ENCODE results near the gene TBCE. TPM values are rescaled to one million over a fixed set of nuclear protein-coding genes. Genes with fewer than 3 reads are reported as not detected.
A peak's percentile ranks its signal among the peaks of the same experiment; 100 is the strongest.

The TBCE gene
- total RNA-seq, 2 donors from 2014 or later: 34.0 to 40.9 TPM

- H3K9me3 Mint-ChIP-seq: no peaks in the 10 kb centered on the region
- no peak overlapping the region for H3K4me3 Mint-ChIP-seq
Observed at GRCh38 chr1:235408503-235408960, 41.3 kb downstream of the TBCE start.

GRCh38 chr1:235409042-235409820 is 42.0 kb downstream of the TBCE start:
- Mint-ChIP-seq H3K4me3 (no peak overlapping the region), H3K4me1 (ENCODE audit: low read depth in 2 of 2) (peaks cover 0 to 4% of the 10 kb centered on the region in 2 donors), H3K9me3 (no peaks in the 10 kb centered on the region), H3K27me3 (no peaks in the 10 kb centered on the region), H3K36me3 (no peaks in the 10 kb centered on the region), H3K27ac (no peak overlapping the region)
- DNase-seq (ENCODE audit: low spot score) (no peak), ATAC-seq (no peak)

More at GRCh38 chr1:235408503-235408960, 41.3 kb downstream of the TBCE start:
- no peaks in the 10 kb centered on the region for H3K27me3 Mint-ChIP-seq
- H3K4me1 Mint-ChIP-seq (ENCODE audit: low read depth in 2 of 2): peaks cover 0 to 4% of the 10 kb centered on the region in 2 donors
- DNase-seq (ENCODE audit: low spot score): no peak
- H3K27ac Mint-ChIP-seq: no peak overlapping the region
- no peak for ATAC-seq
- no peaks in the 10 kb centered on the region for H3K36me3 Mint-ChIP-seq

- DNase-seq (ENCODE audit: low spot score) (no peak), ATAC-seq (no peak)
- no peaks in the 10 kb centered on the region for H3K9me3 Mint-ChIP-seq
- no peak overlapping the region for H3K4me3 Mint-ChIP-seq
- no peaks in the 10 kb centered on the region for H3K27me3 Mint-ChIP-seq
- H3K36me3 Mint-ChIP-seq: no peaks in the 10 kb centered on the region
- no peak overlapping the region for H3K27ac Mint-ChIP-seq
- peaks cover 0 to 6% of the 10 kb centered on the region in 2 donors for H3K4me1 Mint-ChIP-seq (ENCODE audit: low read depth in 2 of 2)
Observed at GRCh38 chr1:235410467-235410866, 43.2 kb downstream of the TBCE start.

GRCh38 chr1:235411489-235412486 is 44.6 kb downstream of the TBCE start:
- no peaks in the 10 kb centered on the region for H3K36me3 Mint-ChIP-seq
- no peaks in the 10 kb centered on the region for H3K27me3 Mint-ChIP-seq
- peaks cover 0 to 6% of the 10 kb centered on the region in 2 donors for H3K4me1 Mint-ChIP-seq (ENCODE audit: low read depth in 2 of 2)
- no peak for ATAC-seq
- no peak for DNase-seq (ENCODE audit: low spot score)
- no peak overlapping the region for H3K4me3 Mint-ChIP-seq
- H3K9me3 Mint-ChIP-seq: no peaks in the 10 kb centered on the region
- H3K27ac Mint-ChIP-seq: no peak overlapping the region

- DNase-seq (ENCODE audit: low spot score): peak; percentile 75
- H3K4me1 Mint-ChIP-seq (ENCODE audit: low read depth in 2 of 2): peaks cover 0 to 2% of the 10 kb centered on the region in 2 donors
- H3K27me3 Mint-ChIP-seq: no peaks in the 10 kb centered on the region
- H3K9me3 Mint-ChIP-seq: no peaks in the 10 kb centered on the region
- ATAC-seq: peak; percentile 65 to 68
- H3K27ac Mint-ChIP-seq: no peak overlapping the region
- no peaks in the 10 kb centered on the region for H3K36me3 Mint-ChIP-seq
- no peak overlapping the region for H3K4me3 Mint-ChIP-seq
Observed at GRCh38 chr1:235415008-235415904, 48.0 kb downstream of the TBCE start.

- ATAC-seq: no peak
- Mint-ChIP-seq H3K4me3 (no peak overlapping the region), H3K9me3 (no peaks in the 10 kb centered on the region), H3K36me3 (no peaks in the 10 kb centered on the region), H3K27ac (no peak overlapping the region), H3K4me1 (ENCODE audit: low read depth in 2 of 2) (peaks cover 0 to 2% of the 10 kb centered on the region in 2 donors), H3K27me3 (no peaks in the 10 kb centered on the region)
- no peak for DNase-seq (ENCODE audit: low spot score)
Observed at GRCh38 chr1:235416662-235417049, 49.4 kb downstream of the TBCE start.

GRCh38 chr1:235417086-235417697 is 50.0 kb downstream of the TBCE start:
- peak; percentile 51 to 63 for ATAC-seq
- no peak overlapping the region for H3K27ac Mint-ChIP-seq
- peaks cover 0 to 5% of the 10 kb centered on the region in 2 donors for H3K4me1 Mint-ChIP-seq (ENCODE audit: low read depth in 2 of 2)
- no peaks in the 10 kb centered on the region for H3K36me3 Mint-ChIP-seq
- DNase-seq (ENCODE audit: low spot score): peak; percentile 73
- no peaks in the 10 kb centered on the region for H3K27me3 Mint-ChIP-seq
- no peaks in the 10 kb centered on the region for H3K9me3 Mint-ChIP-seq
- no peak overlapping the region for H3K4me3 Mint-ChIP-seq

GRCh38 chr1:235421751-235422150 is 54.5 kb downstream of the TBCE start:
- Mint-ChIP-seq H3K27ac (no peak overlapping the region), H3K4me3 (no peak overlapping the region), H3K36me3 (no peaks in the 10 kb centered on the region), H3K4me1 (ENCODE audit: low read depth in 2 of 2) (peaks cover 15 to 24% of the 10 kb centered on the region in 2 donors), H3K27me3 (no peaks in the 10 kb centered on the region), H3K9me3 (no peaks in the 10 kb centered on the region)
- ATAC-seq (no peak), DNase-seq (ENCODE audit: low spot score) (no peak)

GRCh38 chr1:235423214-235423652 is 56.0 kb downstream of the TBCE start:
- Mint-ChIP-seq H3K4me3 (peak overlapping the region; percentile 26), H3K4me1 (ENCODE audit: low read depth in 2 of 2) (peaks cover 15 to 24% of the 10 kb centered on the region in 2 donors), H3K27me3 (no peaks in the 10 kb centered on the region), H3K36me3 (no peaks in the 10 kb centered on the region), H3K27ac (peak overlapping the region in 1 of 2 donors; percentile 83), H3K9me3 (no peaks in the 10 kb centered on the region)
- DNase-seq (ENCODE audit: low spot score) (no peak), ATAC-seq (peak; percentile 76 to 82)

- Mint-ChIP-seq H3K9me3 (no peaks in the 10 kb centered on the region), H3K4me3 (no peak overlapping the region), H3K27me3 (no peaks in the 10 kb centered on the region), H3K36me3 (no peaks in the 10 kb centered on the region), H3K4me1 (ENCODE audit: low read depth in 2 of 2) (peaks cover 15 to 24% of the 10 kb centered on the region in 2 donors), H3K27ac (no peak overlapping the region)
- DNase-seq (ENCODE audit: low spot score) (no peak), ATAC-seq (no peak)
Observed at GRCh38 chr1:235424092-235424491, 56.9 kb downstream of the TBCE start.

- ATAC-seq (no peak), DNase-seq (ENCODE audit: low spot score) (no peak)
- peaks cover 15 to 24% of the 10 kb centered on the region in 2 donors for H3K4me1 Mint-ChIP-seq (ENCODE audit: low read depth in 2 of 2)
- no peak overlapping the region for H3K27ac Mint-ChIP-seq
- H3K9me3 Mint-ChIP-seq: no peaks in the 10 kb centered on the region
- no peaks in the 10 kb centered on the region for H3K27me3 Mint-ChIP-seq
- no peak overlapping the region for H3K4me3 Mint-ChIP-seq
- no peaks in the 10 kb centered on the region for H3K36me3 Mint-ChIP-seq
Observed at GRCh38 chr1:235425357-235425756, 58.1 kb downstream of the TBCE start.

- H3K27me3 Mint-ChIP-seq: no peaks in the 10 kb centered on the region
- H3K36me3 Mint-ChIP-seq: no peaks in the 10 kb centered on the region
- H3K9me3 Mint-ChIP-seq: no peaks in the 10 kb centered on the region
- ATAC-seq (no peak), DNase-seq (ENCODE audit: low spot score) (no peak)
- no peak overlapping the region for H3K27ac Mint-ChIP-seq
- no peak overlapping the region for H3K4me3 Mint-ChIP-seq
- peaks cover 15 to 24% of the 10 kb centered on the region in 2 donors for H3K4me1 Mint-ChIP-seq (ENCODE audit: low read depth in 2 of 2)
Observed at GRCh38 chr1:235426143-235426542, 58.9 kb downstream of the TBCE start.

- Mint-ChIP-seq H3K36me3 (no peaks in the 10 kb centered on the region), H3K9me3 (no peaks in the 10 kb centered on the region), H3K4me3 (no peak overlapping the region), H3K4me1 (ENCODE audit: low read depth in 2 of 2) (peaks cover 15 to 24% of the 10 kb centered on the region in 2 donors), H3K27ac (no peak overlapping the region), H3K27me3 (no peaks in the 10 kb centered on the region)
- no peak for DNase-seq (ENCODE audit: low spot score)
- ATAC-seq: no peak
Observed at GRCh38 chr1:235426680-235427079, 59.5 kb downstream of the TBCE start.

All from natural killer cell treated with Interleukin-12 subunit alpha and Interleukin-12 subunit beta and Interleukin-15 and Interleukin-18, amount 100 ng/mL, for 72 hours (primary cell).